Breast epithelium (tissue), 4 donors: Measurements from ENCODE around the gene PHACTR1. TPM values are rescaled to one million over a fixed set of nuclear protein-coding genes. Genes with fewer than 3 reads are reported as not detected.

Source experiments
- DNase-seq, 2 donors: peaks; one replicate each; pipeline ENCODE4 v3.0.0-alpha.2; 2019; ENCODE audit warnings: low spot score in 2 of 2
- H3K27ac ChIP-seq, 2 donors: fragments of 200-600 bp; sonication (generic) in 1 of 2; one replicate each; pipeline ENCODE4 v1.5.1; 2016 to 2019; ENCODE audit warnings: mild to moderate bottlenecking in 1 of 2
- H3K27me3 ChIP-seq, 2 donors: fragments of 200-600 bp; sonication (generic) in 1 of 2; one replicate each; pipeline versions ENCODE4 v1.5.1 to v1.6.0; 2017 to 2019; ENCODE audit warnings: control low read depth in 1 of 2, mild to moderate bottlenecking in 1 of 2
- H3K36me3 ChIP-seq: fragments of 200-600 bp; one replicate; pipeline ENCODE4 v1.5.1; 2019
- H3K4me1 ChIP-seq, 2 donors: fragments of 200-600 bp; sonication (generic); one replicate each; pipeline ENCODE4 v1.5.1; 2016 to 2019; ENCODE audit warnings: control low read depth in 1 of 2
- H3K4me3 ChIP-seq, 3 donors: fragments of 200-600 bp; sonication (generic); 1 replicate in 2 of 3; 2 replicates in 1 of 3; pipeline ENCODE4 v1.5.1; 2016 to 2019; ENCODE audit warnings: mild to moderate bottlenecking in 3 of 3, moderate library complexity in 2 of 3
- H3K9me3 ChIP-seq, 2 donors: fragments of 200-600 bp; sonication (generic) in 1 of 2; one replicate each; pipeline ENCODE4 v1.5.1; 2016 to 2019; ENCODE audit warnings: control low read depth in 1 of 2
- CTCF ChIP-seq, 3 donors: fragments of 450-650 bp; IDR thresholded peaks; one replicate each; pipeline ENCODE4 v1.5.1; 2016 to 2017; ENCODE audit warnings: antibody characterized with exemption in 3 of 3, mild to moderate bottlenecking in 3 of 3, moderate library complexity in 3 of 3
- POLR2A ChIP-seq: fragments of 450-650 bp; IDR thresholded peaks from one replicate; pipeline ENCODE4 v1.6.1; 2016; ENCODE audit warnings: antibody characterized with exemption, mild to moderate bottlenecking, moderate library complexity
- POLR2AphosphoS5 ChIP-seq, 3 donors: sonication (generic); formaldehyde crosslinking; IDR thresholded peaks; one replicate each; pipeline ENCODE4 v1.6.1; 2017; ENCODE audit warnings: antibody characterized with exemption in 3 of 3
- intact Hi-C: fragments of 100-400 bp; cut with DNase I; formaldehyde crosslinking; loops from one replicate; pipeline ENCODE4 v1.15.1; 2023; ENCODE audit warnings: low total_unique reads
- total RNA-seq, 3 donors: library from RNA; depleted of rRNA; stranded (reverse); fragments of >200 nt; gene quantifications; one replicate each; pipeline ENCODE4 v1.1.0, GENCODE V29; 2016

Gene PHACTR1
- total RNA-seq, 3 donors from 2014 or later, result 4.1 to 5.6 (median 4.6) TPM

- no peaks in the 10 kb centered on the region for H3K36me3 ChIP-seq
- H3K9me3 ChIP-seq, result no peaks in the 10 kb centered on the region
- no peaks in the 10 kb centered on the region for H3K4me1 ChIP-seq
Measured at GRCh38 chr6:12882761-12883290, 166.3 kb downstream of the PHACTR1 start.

DNA sequence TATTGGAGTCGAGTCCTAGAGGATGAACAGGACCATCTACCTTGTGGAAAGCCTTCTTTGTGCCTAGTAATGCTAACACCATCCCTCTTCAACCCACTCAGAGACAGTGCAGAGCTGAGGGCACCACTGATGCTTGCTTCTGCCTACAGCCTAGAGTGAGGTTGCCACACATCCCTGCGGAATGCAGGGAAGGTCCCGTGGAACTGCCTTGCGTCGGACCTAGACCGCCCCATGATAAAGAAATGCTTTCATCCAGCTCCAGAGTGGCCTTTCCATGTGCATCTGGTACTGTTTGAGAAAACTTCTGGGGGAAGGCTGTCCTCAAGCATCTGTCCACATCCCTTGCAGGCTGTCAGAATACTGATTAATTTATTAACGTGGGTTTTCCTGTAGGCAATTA is 168.4 kb downstream of the PHACTR1 start:
- Histone ChIP-seq H3K27ac (no peak overlapping the region), H3K4me1 (no peaks in the 10 kb centered on the region), H3K4me3 (no peak overlapping the region), H3K27me3 (peaks cover 0 to 8% of the 10 kb centered on the region in 2 donors), H3K36me3 (no peaks in the 10 kb centered on the region), H3K9me3 (no peaks in the 10 kb centered on the region)
- TF ChIP-seq POLR2A, result no peak
- no peak for TF ChIP-seq CTCF (IDR thresholded peaks at IDR 0.05)
- TF ChIP-seq POLR2AphosphoS5 (IDR thresholded peaks at IDR 0.05), result no peak
- intact Hi-C loops, result no loop called here
- DNase-seq, result no peak

More at GRCh38 chr6:12882761-12883290, 166.3 kb downstream of the PHACTR1 start:
- no peak for TF ChIP-seq CTCF (IDR thresholded peaks at IDR 0.05)
- no peak for TF ChIP-seq POLR2AphosphoS5 (IDR thresholded peaks at IDR 0.05)
- TF ChIP-seq POLR2A, result no peak
- Histone ChIP-seq H3K4me3 (no peak overlapping the region), H3K27me3 (peaks cover 0 to 4% of the 10 kb centered on the region in 2 donors), H3K27ac (no peak overlapping the region)
- no peak for DNase-seq
- intact Hi-C loops, result no loop called here

- peaks cover 0 to 8% of the 10 kb centered on the region in 2 donors for H3K27me3 ChIP-seq
- H3K27ac ChIP-seq, result no peak overlapping the region
- peaks cover 0 to 6% of the 10 kb centered on the region in 2 donors for H3K9me3 ChIP-seq
- DNase-seq, result no peak
- H3K4me3 ChIP-seq, result no peak overlapping the region
- no peaks in the 10 kb centered on the region for H3K4me1 ChIP-seq
- no peaks in the 10 kb centered on the region for H3K36me3 ChIP-seq
- intact Hi-C loops, result no loop called here
- TF ChIP-seq CTCF (IDR thresholded peaks at IDR 0.05) (no peak), POLR2AphosphoS5 (IDR thresholded peaks at IDR 0.05) (no peak), POLR2A (no peak)
Measured at GRCh38 chr6:12886961-12887775, 170.6 kb downstream of the PHACTR1 start.

- peaks cover 0 to 4% of the 10 kb centered on the region in 2 donors for H3K27me3 ChIP-seq
- no peak for DNase-seq
- intact Hi-C loops, result no loop called here
Measured at GRCh38 chr6:12890171-12890790, 173.7 kb downstream of the PHACTR1 start.

More at GRCh38 chr6:12890171-12890790, 173.7 kb downstream of the PHACTR1 start:
- Histone ChIP-seq H3K36me3 (no peaks in the 10 kb centered on the region), H3K9me3 (peaks cover 0 to 8% of the 10 kb centered on the region in 2 donors), H3K27ac (no peak overlapping the region), H3K4me3 (no peak overlapping the region), H3K4me1 (no peaks in the 10 kb centered on the region)
- TF ChIP-seq CTCF (IDR thresholded peaks at IDR 0.05), result no peak
- TF ChIP-seq POLR2A, result no peak
- TF ChIP-seq POLR2AphosphoS5 (IDR thresholded peaks at IDR 0.05), result no peak
